SK-N-MC (cell line): ENCODE data around the gene KRT5.

Source experiments
- EZH2 ChIP-seq: fragments of 200-600 bp; sonication (generic); IDR thresholded peaks from one replicate; pipeline ENCODE4 v1.6.1; 2017; ENCODE audit warnings: antibody characterized with exemption
- POLR2AphosphoS5 ChIP-seq: IDR thresholded peaks from 2 replicates; pipeline ENCODE4 v1.6.1; 2012; ENCODE audit warnings: mild to moderate bottlenecking, low read depth, low read length, borderline replicate concordance

GRCh38 chr12:52480073-52480472, 40.1 kb downstream of the KRT5 start:
- TF ChIP-seq POLR2AphosphoS5 (no peak), EZH2 (no peak)
